GM12878 (cell line): ENCODE measurements around the gene DNAJB14. TPM values are rescaled to one million over a fixed set of nuclear protein-coding genes. Genes with fewer than 3 reads are reported as not detected.

ENCODE experiments used
- CTCF ChIP-seq, 3 experiments: IDR thresholded peaks in 2 of 3; conservative IDR thresholded peaks in 1 of 3; 2 replicates each; pipeline ENCODE4 v1.5.1; 2011; ENCODE audit warnings: low read depth in 3 of 3, low read length in 3 of 3, mild to moderate bottlenecking in 3 of 3, control low read depth in 2 of 3, moderate library complexity in 2 of 3, inconsistent platforms in 1 of 3, mixed read lengths in 1 of 3; ENCODE audit not compliant: control insufficient read depth in 2 of 3, insufficient read depth in 1 of 3; ENCODE audit errors: extremely low read depth in 1 of 3
- CUX1 ChIP-seq: IDR thresholded peaks from 2 replicates; pipeline ENCODE4 v1.6.1; 2012; ENCODE audit warnings: improper control_type of control experiment, low read depth, low read length; ENCODE audit not compliant: insufficient replicate concordance
- IRF3 ChIP-seq: fragments of 450-650 bp; IDR thresholded peaks from 2 replicates; pipeline ENCODE4 v1.6.1; 2014; ENCODE audit warnings: mild to moderate bottlenecking
- JUNB ChIP-seq: IDR thresholded peaks from 2 replicates; pipeline ENCODE4 v1.6.1; 2016; ENCODE audit warnings: antibody characterized with exemption, mild to moderate bottlenecking
- polyA plus RNA-seq, 11 experiments: library from polyadenylated mRNA; depleted of rRNA in 4 of 11; unstranded in 6 of 11; stranded (reverse) in 5 of 11; fragments of >200 nt; fragmentation: Nextera tagmentation in 4 of 11; fragmentation: Illumina TruSeq in 1 of 11; extraction: Ambion mirVana in 4 of 11; extraction: Trizol in 1 of 11; gene quantifications; 1 replicate in 1 of 11; 2 replicates in 10 of 11; pipeline versions ENCODE4 v1.2.1 to v1.2.3, GENCODE V29; 2011 to 2016; ENCODE audit warnings: inconsistent platforms in 2 of 11, missing spikeins in 2 of 11, low read depth in 1 of 11
- total RNA-seq, 4 experiments: library from RNA; depleted of rRNA in 3 of 4; stranded (reverse); fragments of >200 nt in 3 of 4; fragmentation: Illumina TruSeq in 1 of 4; extraction: Trizol in 1 of 4; gene quantifications; 2 replicates each; pipeline versions ENCODE4 v1.2.1 to v1.2.3, GENCODE V29; 2013 to 2021

DNAJB14 gene
- total and polyA plus RNA-seq, 10 of the 15 experiments (the other 5 are each of a cell fraction or from before 2014, with no cell fraction given): 9.5 to 49.2 (median 27.8) TPM

GRCh38 chr4:99918656-99919055 lies 27.8 kb downstream of the DNAJB14 start (continued):
- TF ChIP-seq CUX1: no peak
- TF ChIP-seq JUNB: no peak
- no peak for TF ChIP-seq IRF3
- TF ChIP-seq CTCF (IDR thresholded peaks at IDR 0.05 in 2 of 3, conservative IDR thresholded peaks at IDR 0.05 in 1 of 3; ENCODE audit: control insufficient read depth in 2 of 3, extremely low read depth in 1 of 3, insufficient read depth in 1 of 3, low read depth in 3 of 3, low read length in 3 of 3): no peak
